ENCODE measurements around the gene DNAJC5G. TPM values are rescaled to one million over a fixed set of nuclear protein-coding genes. Genes with fewer than 3 reads are reported as not detected.

The DNAJC5G gene
- total RNA-seq, 1 experiment from 2014 or later: not detected

DNA sequence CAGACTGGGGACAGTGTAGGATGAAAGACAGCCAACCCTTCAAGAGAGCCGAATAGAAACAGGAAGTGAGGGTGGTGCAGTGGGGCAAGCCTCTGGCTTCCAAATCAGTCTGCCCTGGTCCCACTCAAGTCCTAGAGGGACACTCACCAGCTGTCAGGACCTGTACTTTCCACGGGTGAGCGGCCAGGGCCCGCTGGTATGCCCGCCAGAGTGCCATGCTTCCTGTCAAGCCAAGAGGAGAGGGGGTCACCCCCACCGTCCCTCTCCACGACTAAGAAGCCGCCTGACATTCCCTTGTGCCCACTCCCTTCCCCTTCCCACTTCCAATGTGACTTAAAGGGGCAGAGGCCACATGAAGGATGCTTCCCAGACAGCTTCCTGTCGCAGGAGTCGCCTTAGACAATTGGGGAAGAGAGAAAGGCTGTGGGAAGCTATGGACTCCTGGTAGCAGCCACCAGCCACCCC, 47.1 kb downstream of the DNAJC5G start:
- intact Hi-C loops (cut with micrococcal nuclease; ENCODE audit: unreplicated experiment): loop anchor here (2.0 to 10.0 kb wide), 3 partner anchors 34 to 305 kb away; partner anchors contain the start of genes ATRAID, CAD, CCDC121 and GPN1
- CTCF ChIA-PET: no interaction called here

DNA sequence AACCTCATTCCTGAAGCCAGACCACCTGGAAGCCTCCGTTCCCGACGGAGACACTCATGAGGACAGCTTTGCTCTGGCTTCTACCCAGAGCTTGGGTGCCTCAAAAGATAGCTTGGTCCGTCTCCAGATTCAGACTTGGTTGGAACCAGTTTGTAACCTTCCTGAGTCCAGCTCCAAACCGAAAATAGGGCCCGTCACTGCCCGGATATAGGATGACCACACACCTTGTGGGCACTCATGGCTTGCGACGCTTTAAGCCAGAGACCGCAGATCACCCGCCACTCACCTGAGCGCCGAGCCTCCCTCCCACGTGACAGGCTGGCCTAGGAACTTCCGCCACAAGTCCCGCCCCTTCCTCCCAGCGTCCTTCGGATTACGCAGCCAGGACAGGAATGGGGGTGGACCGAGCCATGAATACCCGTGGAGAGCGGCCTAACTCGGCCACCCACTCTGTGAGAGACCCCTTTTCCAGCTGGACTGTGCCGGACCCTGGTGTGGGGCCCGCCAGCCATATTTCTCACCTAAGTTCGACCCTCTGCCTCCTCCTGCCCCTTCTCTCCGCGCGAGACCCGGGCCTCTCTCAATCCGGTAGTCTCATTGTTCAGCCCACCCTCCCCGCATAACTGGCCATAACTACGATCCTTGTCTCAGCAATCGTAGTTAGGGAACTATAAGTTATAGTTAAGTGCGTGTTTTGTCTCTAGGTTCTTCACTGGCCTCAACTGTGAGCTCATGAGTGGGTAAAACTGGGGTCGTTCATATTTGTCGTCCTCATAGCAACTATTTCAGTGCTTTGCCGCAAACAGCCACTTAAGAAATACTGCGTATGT, 47.7 kb downstream of the DNAJC5G start, which contains the start of gene MPV17:
MPV17 (minus strand) TSS at position 332 of the 830 bp plus-strand sequence. CDS start 580 bp downstream, outside the sequence.
- H2AFZ ChIP-seq: peak within 1 kb of the TSS; percentile 91
- no peaks in the 10 kb centered on the region for H3K9me3 ChIP-seq (ENCODE audit: insufficient read depth, low read depth)
- peaks cover 8% of the 10 kb centered on the region; the same call in 1 of the 2 replicates for H3K36me3 ChIP-seq (ENCODE audit: low read depth)
- H3K27ac ChIP-seq: peak within 1 kb of the TSS; percentile 69
- no peak for TF ChIP-seq EZH2 (IDR thresholded peaks at IDR 0.05; ENCODE audit: low read depth)
- TF ChIP-seq, protein P1, sequence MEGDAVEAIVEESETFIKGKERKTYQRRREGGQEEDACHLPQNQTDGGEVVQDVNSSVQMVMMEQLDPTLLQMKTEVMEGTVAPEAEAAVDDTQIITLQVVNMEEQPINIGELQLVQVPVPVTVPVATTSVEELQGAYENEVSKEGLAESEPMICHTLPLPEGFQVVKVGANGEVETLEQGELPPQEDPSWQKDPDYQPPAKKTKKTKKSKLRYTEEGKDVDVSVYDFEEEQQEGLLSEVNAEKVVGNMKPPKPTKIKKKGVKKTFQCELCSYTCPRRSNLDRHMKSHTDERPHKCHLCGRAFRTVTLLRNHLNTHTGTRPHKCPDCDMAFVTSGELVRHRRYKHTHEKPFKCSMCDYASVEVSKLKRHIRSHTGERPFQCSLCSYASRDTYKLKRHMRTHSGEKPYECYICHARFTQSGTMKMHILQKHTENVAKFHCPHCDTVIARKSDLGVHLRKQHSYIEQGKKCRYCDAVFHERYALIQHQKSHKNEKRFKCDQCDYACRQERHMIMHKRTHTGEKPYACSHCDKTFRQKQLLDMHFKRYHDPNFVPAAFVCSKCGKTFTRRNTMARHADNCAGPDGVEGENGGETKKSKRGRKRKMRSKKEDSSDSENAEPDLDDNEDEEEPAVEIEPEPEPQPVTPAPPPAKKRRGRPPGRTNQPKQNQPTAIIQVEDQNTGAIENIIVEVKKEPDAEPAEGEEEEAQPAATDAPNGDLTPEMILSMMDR (conservative IDR thresholded peaks at IDR 0.05): no peak
- peak within 1 kb of the TSS; percentile 99 for H3K4me2 ChIP-seq
- DNase-seq: peak; percentile 89 to 93
- H3K27me3 ChIP-seq (ENCODE audit: insufficient read depth, low read depth): no peaks in the 10 kb centered on the region
- no peaks in the 10 kb centered on the region for H4K20me1 ChIP-seq (ENCODE audit: insufficient read depth)
- H3K9me2 ChIP-seq (ENCODE audit: insufficient read depth): no peaks in the 10 kb centered on the region
- CTCF ChIA-PET: no interaction called here
- BruUV-seq (replicated peaks): TSS peak; percentile 91
- H3K4me1 ChIP-seq (replicated peaks; ENCODE audit: insufficient read depth): peaks cover 28% of the 10 kb centered on the region
- H3K4me3 ChIP-seq: peak within 1 kb of the TSS; percentile 82
- H3K79me2 ChIP-seq (ENCODE audit: low read depth): peaks cover 23% of the 10 kb centered on the region
- intact Hi-C loops (cut with micrococcal nuclease; ENCODE audit: unreplicated experiment): loop anchor here (2.0 to 10.0 kb wide), 3 partner anchors 34 to 304 kb away; partner anchors contain the start of genes ATRAID, CAD, CCDC121 and GPN1
- POLR2A ChIA-PET (ENCODE audit: unreplicated experiment): interaction anchor here (0.6 to 0.7 kb wide), 2 partner anchors 31 to 58 kb away, joined by 3 to 24 read pairs; no protein-coding TSS in a partner anchor
- H3F3A ChIP-seq (ENCODE audit: insufficient read depth, low read depth): peaks cover 49% of the 10 kb centered on the region; the same call in 1 of the 2 replicates

More for the DNA sequence above, 47.1 kb downstream of the DNAJC5G start:
- Histone ChIP-seq H3K9me3 (ENCODE audit: insufficient read depth, low read depth) (no peaks in the 10 kb centered on the region), H3K4me2 (peak overlapping the region; percentile 99), H4K20me1 (ENCODE audit: insufficient read depth) (no peaks in the 10 kb centered on the region), H3F3A (ENCODE audit: insufficient read depth, low read depth) (peaks cover 49% of the 10 kb centered on the region; the same call in 1 of the 2 replicates), H3K27ac (peak overlapping the region; percentile 69), H3K4me3 (peak overlapping the region; percentile 82), H3K36me3 (ENCODE audit: low read depth) (peaks cover 4% of the 10 kb centered on the region; the same call in 1 of the 2 replicates), H3K4me1 (replicated peaks; ENCODE audit: insufficient read depth) (peaks cover 28% of the 10 kb centered on the region), H3K27me3 (ENCODE audit: insufficient read depth, low read depth) (no peaks in the 10 kb centered on the region), H3K79me2 (ENCODE audit: low read depth) (peaks cover 23% of the 10 kb centered on the region), H2AFZ (peak overlapping the region; percentile 91), H3K9me2 (ENCODE audit: insufficient read depth) (no peaks in the 10 kb centered on the region)
- POLR2A ChIA-PET (ENCODE audit: unreplicated experiment): interaction anchor here (0.6 to 0.7 kb wide), 4 partner anchors 31 to 124 kb away, joined by 3 to 24 read pairs (median 3); no protein-coding TSS in a partner anchor
- BruUV-seq (replicated peaks): TSS peak; percentile 87
- TF ChIP-seq, protein P1 (conservative IDR thresholded peaks at IDR 0.05): no peak
- TF ChIP-seq EZH2 (IDR thresholded peaks at IDR 0.05; ENCODE audit: low read depth): no peak
- peak in 1 of 2 experiments; percentile 12 for DNase-seq

DNA sequence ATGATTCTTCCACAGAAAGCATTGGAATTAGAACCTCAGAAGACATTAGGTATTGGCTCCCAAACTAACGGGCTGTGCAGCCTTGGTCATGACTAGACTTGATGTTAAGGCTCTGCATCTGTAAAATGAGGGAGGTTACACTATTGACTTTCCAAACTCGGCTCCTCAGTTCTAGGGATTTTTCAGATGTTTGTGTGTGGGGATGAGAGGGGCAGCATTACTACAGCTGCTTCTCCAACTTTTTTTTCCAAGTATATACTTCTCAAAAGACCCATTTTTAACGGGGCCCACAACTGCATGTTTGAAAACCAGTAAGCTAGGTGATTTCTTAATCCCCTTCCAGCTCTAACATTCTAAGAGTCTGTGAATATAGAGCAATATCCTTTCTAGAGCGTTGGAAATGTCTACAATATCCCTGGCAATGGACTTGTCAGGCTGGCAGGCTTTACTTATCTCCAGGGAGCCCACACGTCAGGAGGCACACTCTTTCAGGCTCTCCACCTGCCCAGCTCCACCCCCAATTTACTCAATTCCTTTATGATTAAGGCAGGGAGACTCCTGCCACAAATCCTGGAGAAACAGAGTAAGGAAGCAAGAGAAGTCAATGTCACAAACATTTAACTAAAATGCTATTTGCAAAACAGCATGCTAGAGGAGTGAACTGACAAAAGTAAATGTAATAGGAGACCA, 48.5 kb downstream of the DNAJC5G start:
- H3K9me3 ChIP-seq (ENCODE audit: insufficient read depth, low read depth): no peaks in the 10 kb centered on the region
- peak overlapping the region; percentile 69 for H3K27ac ChIP-seq
- H3F3A ChIP-seq (ENCODE audit: insufficient read depth, low read depth): peaks cover 53% of the 10 kb centered on the region; the same call in 1 of the 2 replicates
- peak overlapping the region; percentile 99 for H3K4me2 ChIP-seq
- DNase-seq: no peak
- H4K20me1 ChIP-seq (ENCODE audit: insufficient read depth): no peaks in the 10 kb centered on the region
- TF ChIP-seq EZH2 (IDR thresholded peaks at IDR 0.05; ENCODE audit: low read depth): no peak
- TF ChIP-seq, protein P1 (conservative IDR thresholded peaks at IDR 0.05): no peak
- BruUV-seq (replicated peaks): no TSS peak
- intact Hi-C loops (cut with micrococcal nuclease; ENCODE audit: unreplicated experiment): loop anchor here (2.0 to 10.0 kb wide), 3 partner anchors 33 to 304 kb away; partner anchors contain the start of genes ATRAID, CAD, CCDC121 and GPN1
- H3K4me3 ChIP-seq: peak overlapping the region; percentile 82
- no peaks in the 10 kb centered on the region for H3K9me2 ChIP-seq (ENCODE audit: insufficient read depth)
- ChIA-PET POLR2A (ENCODE audit: unreplicated experiment) (interaction anchor here (0.6 kb wide), 2 partner anchors 166 to 1573 kb away, joined by 3 to 4 read pairs; no protein-coding TSS in a partner anchor), CTCF (interaction anchor here (0.6 kb wide), 1 partner anchor 480 kb away, joined by 5 read pairs; no protein-coding TSS in a partner anchor)
- H3K27me3 ChIP-seq (ENCODE audit: insufficient read depth, low read depth): no peaks in the 10 kb centered on the region
- peaks cover 23% of the 10 kb centered on the region for H3K79me2 ChIP-seq (ENCODE audit: low read depth)
- peaks cover 28% of the 10 kb centered on the region for H3K4me1 ChIP-seq (replicated peaks; ENCODE audit: insufficient read depth)
- peak overlapping the region; percentile 91 for H2AFZ ChIP-seq
- peaks cover 12% of the 10 kb centered on the region; the same call in 1 of the 2 replicates for H3K36me3 ChIP-seq (ENCODE audit: low read depth)
